Measurements from ENCODE around the gene GALNS.
"Not testable (repeated sequence)": the region's sequence is repeated elsewhere in the genome, so short reads cannot be mapped to it uniquely, and the experiment has no call there.

The GALNS gene

GRCh38 chr16:88784074-88784855, 72.5 kb downstream of the GALNS start:
- DNase-seq (ENCODE audit: low spot score), result no peak

GRCh38 chr16:88783391-88784073, 73.2 kb downstream of the GALNS start:
- DNase-seq (ENCODE audit: low spot score), result peak; percentile 90

DNA sequence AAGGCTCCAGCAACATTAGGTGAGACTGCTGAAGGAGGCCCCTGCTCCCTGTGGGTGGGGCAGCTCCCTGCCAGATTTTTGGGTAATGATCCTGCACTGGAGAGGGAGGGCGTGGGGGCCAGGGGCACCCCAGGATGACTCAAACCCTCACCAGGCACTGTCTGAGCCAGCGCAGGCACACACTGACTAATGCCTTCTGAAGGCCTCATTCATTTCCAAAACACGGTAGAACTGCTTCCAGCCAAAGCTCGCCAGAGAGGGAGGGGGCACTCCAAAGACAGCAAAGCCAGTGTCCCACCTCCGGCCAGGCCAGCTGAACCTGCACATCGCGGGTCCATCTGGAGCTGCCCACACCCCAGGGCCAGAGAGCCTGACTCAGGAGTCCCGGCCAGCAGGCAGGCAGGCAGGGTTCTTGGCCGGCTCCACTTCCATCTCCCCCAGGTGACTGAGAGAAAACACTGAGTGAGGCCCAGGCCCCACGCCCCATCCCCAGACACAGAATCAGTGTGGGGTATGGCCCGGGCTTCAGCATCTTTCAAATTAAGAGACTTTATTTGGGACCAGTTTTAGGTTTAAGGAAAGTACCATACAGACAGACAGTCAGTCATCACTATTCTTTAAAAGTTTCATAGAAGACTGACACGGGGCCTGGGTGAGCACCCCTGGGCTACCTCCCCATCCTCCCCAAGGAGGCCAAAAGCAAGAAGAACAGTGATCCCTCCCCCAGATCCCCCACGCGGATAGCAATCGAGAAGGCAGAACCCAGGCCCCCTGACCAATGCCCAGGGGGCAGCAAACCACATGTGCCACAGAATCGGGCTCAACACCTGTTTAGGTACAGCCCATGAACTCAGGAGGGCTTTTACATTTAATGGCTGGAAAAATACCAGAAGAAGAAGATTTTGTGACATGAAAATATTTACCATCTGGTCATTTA, 74.0 kb downstream of the GALNS start:
- DNase-seq (ENCODE audit: low spot score), result no peak

DNA sequence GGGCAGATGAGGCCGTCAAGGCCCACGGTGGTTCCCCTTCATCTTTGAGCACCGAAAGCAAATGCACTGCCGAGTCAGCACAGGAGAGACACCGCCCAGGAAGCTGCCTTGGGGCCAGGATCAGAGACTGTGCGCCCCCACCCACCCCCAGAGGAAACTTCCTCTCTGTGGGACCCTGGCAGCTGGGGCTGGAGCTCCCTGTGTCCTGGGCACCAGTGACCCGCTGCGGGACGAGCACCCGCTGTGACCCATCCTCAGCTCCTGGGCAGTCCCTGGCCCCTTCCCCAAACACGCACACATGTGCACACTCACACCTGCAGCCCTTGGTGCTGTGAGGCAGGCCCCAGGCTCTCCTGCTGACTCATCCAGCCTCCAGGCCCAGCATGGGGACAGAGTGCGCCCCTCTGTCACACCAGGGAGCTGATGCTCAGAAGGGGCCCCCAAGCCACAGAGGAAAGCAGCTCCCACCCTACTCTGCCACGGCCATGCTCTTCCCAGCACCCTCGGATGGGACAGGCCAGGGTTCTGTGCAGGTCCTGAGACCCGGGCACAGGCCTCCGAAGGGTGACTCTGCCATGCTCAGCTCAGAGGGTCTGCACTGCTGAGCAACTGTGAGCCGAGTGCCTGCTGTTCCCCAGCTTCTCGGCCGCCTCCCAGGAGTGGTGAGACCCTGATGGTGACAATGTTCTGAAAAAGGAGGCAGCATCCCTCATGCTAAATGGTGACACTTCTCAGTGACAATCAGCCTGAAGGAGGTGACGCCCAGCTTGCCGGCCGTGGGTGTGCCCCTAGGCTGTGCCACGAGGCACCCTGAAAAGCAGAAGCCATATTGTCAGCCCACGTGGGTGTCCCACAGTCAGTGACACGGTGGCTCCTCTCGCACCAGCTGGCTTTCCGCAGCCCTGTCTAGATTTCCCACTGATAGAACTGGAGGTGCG, 75.3 kb downstream of the GALNS start:
- no peak for DNase-seq (ENCODE audit: low spot score)

DNA sequence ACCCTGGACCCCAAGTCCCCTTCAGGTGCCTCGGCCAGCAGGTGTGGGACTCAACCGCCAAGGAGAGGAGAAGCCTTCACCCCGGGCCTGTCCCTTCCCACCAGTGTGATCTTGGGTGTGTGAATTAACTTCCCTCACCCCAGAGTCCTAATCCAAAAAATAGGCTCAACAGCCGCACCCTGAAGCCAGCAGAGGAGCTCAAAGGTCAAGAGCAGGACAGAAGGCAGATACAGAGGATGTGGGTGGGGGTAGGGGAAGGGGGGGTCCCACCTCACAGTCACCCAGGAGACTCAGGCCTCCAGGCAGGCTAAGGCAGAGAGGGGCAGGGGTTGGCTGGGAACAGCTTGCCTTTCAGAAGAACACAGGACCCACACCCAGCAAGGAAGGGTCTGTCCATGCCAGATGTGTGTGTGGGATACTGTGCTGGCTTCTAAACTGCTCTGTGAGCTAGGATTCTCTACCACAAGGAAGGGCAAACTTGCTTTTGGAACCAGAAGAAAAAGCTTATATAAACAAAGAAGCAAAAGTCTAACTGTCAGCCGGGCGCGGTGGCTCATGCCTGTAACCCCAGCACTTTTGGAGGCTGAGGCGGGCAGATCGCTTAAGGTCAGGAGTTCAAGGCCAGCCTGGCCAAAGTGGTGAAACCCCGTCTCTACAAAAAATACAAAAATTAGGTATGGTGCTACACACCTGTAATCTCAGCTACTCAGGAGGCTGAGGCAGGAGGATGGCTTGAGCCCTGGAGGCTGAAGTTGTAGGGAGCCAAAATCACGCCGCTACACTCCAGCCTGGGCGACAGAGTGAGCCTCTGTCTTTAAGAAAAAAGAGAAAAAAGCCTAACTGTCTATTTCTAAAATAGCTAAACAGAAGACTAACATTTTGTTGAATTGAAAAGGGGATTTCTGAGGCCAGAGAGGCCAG, 76.3 kb downstream of the GALNS start:
- DNase-seq (ENCODE audit: low spot score), result no peak

DNA sequence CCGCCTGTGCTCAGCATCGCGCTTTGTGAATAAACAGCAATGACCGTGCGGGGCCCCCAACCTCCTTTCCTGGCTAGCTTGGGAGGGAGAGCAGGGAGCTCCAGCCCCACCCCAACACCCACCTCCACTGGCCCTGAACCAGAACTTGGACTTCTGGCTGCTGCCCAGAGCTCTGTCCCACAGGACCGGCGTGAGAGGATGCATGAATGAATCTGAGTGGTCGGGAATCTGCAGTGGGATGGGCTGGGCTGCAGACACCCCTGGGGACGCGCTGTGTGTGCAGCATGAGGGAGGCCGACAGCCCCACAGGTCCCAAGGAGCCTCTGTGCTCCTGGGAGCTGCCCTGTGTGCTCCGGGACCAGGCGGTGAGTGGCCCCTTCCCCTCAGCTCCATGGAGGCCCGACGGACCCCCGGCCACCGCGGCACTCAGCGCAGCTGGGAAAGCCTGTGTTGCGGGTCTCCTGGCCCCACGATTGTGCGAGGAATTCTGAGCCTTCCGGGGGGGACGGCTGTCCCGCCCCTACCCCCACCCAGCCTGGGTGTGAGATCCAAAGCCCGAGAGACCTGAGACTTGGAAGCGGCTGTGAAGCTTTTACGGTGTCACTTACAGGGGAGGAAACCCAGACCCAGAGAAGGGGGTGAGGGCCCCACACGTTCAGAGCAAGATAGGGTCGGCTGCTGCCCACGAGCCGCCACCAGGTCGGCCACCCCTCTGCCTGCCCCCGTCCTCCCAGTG, 77.2 kb downstream of the GALNS start:
- DNase-seq (ENCODE audit: low spot score), result no peak

DNA sequence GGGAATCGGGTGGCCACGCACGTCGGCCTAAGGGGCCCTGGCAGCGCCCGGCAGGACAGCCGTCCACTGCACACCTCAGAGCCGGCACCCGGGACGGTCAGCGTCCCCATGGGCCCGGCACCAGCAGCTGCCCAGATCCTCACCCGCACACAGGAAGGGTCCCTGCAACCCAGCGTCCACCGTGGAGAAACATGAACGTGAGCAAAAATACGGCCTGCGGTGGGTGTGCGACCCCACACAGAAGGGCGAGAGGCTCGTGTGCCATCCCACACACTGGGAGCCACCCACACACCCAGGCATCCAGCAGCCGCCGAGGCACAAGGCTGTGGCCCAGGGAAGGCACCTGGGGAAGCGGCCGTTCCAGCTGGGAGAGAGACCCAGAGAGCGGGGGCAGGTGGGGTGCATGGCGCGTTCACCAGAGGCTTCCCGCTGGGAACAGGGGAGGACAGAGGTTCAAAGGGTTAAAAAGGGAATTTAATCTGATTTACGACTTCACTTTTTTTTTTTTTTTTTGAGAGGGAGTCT, 78.1 kb downstream of the GALNS start:
- no peak for DNase-seq (ENCODE audit: low spot score)

- no peak for DNase-seq (ENCODE audit: low spot score)
Observed at GRCh38 chr16:88778271-88778525, 78.5 kb downstream of the GALNS start.

- no peak for DNase-seq (ENCODE audit: low spot score)
Observed at GRCh38 chr16:88777471-88778270, 79.1 kb downstream of the GALNS start.

DNA sequence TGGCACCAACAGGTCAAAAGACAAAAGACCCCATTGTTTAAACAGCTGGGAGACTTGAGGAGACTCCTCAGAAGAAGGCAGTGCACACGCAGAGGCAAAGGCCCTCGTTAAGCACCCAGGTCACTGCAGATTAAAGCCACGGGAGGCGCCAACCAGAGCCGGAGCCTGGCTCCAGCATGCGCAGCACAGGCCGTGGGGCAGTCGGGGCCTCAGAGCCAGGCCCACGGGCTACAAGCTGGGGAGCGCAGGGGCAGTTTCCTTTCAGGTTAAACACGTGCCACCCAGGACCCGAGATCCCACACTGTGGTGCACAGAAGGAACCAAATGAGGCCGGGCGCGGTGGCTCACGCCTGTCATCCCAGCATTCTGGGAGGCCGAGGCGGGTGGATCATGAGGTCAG, 80.9 kb downstream of the GALNS start:
- no peak for DNase-seq (ENCODE audit: low spot score)

DNA sequence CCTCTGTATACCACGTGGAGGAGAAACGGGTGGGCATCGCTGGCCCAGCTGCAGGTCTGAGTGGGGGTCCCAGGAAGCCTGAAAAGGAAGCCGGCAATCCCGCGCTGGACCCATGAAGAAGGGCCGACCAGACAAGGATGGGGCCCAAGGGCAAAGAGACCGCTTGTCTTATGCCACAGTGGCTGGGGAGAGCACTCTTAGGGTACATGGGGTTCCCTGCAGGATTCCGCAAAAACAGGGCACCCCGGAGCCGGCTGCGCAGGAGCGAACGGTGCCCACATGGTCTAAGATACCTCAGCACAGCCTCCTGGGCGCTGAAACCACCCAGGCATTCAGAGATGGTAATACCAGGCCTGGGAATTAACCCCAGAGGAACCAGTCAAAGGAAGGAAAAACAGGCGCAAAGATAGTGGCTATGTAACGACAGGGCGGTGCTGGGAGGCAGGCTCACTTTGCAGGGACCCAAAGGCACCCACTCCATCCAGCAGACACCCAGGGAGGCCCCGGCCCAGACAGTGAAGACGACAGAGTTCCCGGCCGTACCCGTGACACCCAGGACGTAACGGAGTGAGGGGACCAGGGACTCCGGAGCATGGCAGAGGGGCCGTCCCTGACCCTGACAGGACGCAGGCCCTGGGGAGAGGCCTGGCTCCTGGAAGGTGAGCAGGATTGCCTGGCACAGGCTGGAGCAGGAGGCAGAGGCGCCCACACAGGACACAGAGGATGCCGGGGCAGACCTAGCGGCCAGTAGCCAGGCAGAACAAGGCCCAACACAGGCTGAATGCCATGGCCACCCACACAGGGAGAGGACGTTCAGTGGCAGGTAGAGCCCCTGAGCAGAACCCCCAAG, 82.0 kb downstream of the GALNS start:
- DNase-seq (ENCODE audit: low spot score), result no peak

- DNase-seq (ENCODE audit: low spot score), result no peak
Observed at GRCh38 chr16:88773812-88774291, 82.9 kb downstream of the GALNS start.

DNA sequence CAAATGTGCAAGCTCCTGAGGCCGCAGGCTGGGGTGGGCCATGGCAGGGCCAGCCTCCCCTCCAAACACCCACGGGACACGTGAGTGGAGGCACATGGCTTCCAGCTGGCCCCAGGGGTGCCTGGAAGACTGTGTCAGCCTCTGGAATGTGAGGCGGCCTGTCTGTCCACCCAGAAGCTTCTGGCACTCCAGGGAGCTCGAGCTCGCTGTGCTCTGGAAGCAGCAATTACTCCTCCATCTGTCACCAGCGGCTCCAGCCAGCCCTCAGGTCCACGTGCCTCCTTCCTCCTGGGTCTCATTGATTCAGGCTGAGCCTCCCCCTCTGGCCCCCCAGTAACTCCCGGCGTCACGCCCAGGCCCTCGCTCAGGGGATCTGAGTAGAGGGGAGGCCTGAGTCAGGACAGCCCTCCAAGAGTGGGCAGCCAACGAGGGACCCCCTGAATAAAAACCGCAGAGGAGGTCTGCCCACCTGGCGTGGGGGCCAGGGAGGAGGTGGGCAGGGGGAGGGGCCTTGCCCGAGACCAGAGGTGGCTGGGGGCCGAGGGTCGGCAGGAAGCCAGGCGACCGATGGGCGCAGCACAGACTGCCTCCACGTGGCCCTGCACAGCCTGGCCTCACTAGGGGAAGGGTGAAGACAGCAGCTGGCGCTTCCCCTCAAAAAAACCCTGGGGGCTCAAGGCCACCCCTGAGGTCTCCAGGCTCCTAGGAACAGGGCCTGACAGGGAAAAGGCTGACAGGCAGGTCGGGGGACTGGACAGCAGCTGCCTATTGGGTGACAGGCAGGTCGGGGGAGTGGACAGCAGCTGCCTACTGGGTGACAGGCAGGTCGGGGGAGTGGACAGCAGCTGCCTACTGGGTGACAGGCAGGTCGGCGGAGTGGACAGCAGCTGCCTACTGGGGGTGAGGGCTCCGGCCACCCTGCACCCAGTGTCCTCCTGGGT, 83.6 kb downstream of the GALNS start:
- no peak for DNase-seq (ENCODE audit: low spot score)

DNA sequence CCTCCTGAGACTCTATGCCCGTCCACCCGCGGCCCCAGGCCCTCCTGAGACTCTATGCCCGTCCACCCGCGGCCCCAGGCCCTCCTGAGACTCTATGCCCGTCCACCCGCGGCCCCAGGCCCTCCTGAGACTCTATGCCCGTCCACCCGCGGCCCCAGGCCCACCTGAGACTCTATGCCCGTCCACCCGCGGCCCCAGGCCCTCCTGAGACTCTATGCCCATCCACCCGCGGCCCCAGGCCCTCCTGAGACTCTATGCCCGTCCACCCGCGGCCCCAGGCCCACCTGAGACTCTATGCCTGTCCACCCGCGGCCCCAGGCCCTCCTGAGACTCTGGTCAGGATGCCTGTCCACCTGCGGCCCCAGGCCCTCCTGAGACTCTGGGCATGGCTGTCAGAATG, 85.0 kb downstream of the GALNS start:
- not testable (repeated sequence) for DNase-seq (ENCODE audit: low spot score)

DNA sequence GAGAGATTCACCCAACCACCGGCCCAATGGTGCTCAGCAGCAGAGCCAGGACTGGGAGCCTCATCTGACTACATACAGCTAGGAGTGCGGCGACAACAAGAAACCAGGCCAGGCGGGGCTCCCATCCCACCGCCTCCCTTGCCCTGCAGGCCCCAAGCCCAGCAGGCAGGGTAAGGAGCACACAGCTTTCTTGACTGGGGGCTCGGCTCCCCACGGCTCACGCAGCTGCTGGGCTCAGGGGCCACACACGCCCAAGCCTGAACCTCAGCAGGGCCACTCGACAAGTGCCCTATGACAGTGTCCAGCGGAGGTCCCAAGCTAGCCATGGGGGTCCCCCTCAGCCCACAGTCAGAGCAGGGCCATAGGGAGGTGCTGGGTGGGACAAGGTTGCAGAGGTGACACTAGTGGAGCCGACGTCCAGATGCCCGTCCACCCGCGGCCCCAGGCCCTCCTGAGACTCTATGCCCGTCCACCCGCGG, 85.4 kb downstream of the GALNS start:
- no peak for DNase-seq (ENCODE audit: low spot score)
